NCI-H524 treated with DMSO at 0.1 percent for 48 hours (cell line): ENCODE data around the gene PPT2.
"Not testable (repeated sequence)": the region's sequence is repeated elsewhere in the genome, so short reads cannot be mapped to it uniquely, and the experiment has no call there.

Source experiments
- DNase-seq: peaks from one replicate; lab custom pipeline; 2025; lab: John Stamatoyannopoulos, UW

PPT2 gene

DNA sequence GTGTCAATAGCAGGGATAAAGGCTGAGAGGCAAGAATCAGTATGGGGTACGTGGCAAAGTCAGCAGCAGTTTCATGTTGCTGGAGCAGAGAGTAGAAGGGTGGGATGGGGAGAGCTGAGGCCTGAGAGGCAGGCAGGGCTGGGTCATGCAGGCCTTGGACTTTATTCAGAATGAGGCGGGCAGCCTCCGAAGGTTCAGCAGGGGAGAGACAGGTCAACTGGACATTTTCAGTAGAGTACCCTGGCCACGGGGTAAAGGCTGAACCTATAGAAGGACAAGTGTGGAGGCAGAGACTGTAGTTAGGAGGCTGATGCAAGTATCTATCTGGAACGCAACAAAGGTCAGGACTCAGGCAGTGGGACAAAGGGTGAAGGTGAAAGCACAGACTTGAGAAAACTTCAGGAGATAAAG, 56.3 kb downstream of the PPT2 start:
- DNase-seq = no peak

DNA sequence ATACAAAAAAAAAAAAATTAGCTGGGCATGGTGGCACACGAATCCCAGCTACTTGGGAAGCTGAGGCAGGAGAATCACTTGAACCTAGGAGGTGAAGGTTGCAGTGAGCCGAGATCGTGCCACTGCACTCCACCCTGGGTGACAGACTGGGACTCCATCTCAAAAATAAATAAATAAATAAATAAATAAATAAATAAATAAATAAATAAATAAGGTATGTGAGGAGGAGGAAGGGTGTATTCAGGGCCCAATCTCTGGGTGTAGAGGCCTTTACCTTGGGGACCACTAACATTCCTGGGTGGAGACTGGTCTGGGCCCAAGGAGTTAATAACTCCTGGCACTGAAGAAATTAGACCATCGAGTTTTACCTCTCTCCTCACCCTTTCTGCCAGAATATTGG, 57.5 kb downstream of the PPT2 start:
- DNase-seq = not testable (repeated sequence)

GRCh38 chr6:32212076-32212760, 58.3 kb downstream of the PPT2 start:
- DNase-seq = no peak
